ELF-1 (cell line): Measurements from ENCODE around the gene GTF2I.
A peak's percentile ranks its signal among the peaks of the same experiment; 100 is the strongest.
"Not testable (repeated sequence)": the region's sequence is repeated elsewhere in the genome, so short reads cannot be mapped to it uniquely, and the experiment has no call there.

ENCODE experiments used
- DNase-seq: peaks from one replicate; pipeline ENCODE4 v3.0.0-alpha.2; 2016; ENCODE audit warnings: low read depth, low spot score

GTF2I gene

GRCh38 chr7:74656837-74657691, 454 bp upstream of the GTF2I start:
- DNase-seq = peak; percentile 98

- peak; percentile 94 for DNase-seq
Observed at GRCh38 chr7:74658178-74659004, 873 bp downstream of the GTF2I start.

GRCh38 chr7:74660202-74660601, 2.7 kb downstream of the GTF2I start:
- peak; percentile 36 for DNase-seq

DNA sequence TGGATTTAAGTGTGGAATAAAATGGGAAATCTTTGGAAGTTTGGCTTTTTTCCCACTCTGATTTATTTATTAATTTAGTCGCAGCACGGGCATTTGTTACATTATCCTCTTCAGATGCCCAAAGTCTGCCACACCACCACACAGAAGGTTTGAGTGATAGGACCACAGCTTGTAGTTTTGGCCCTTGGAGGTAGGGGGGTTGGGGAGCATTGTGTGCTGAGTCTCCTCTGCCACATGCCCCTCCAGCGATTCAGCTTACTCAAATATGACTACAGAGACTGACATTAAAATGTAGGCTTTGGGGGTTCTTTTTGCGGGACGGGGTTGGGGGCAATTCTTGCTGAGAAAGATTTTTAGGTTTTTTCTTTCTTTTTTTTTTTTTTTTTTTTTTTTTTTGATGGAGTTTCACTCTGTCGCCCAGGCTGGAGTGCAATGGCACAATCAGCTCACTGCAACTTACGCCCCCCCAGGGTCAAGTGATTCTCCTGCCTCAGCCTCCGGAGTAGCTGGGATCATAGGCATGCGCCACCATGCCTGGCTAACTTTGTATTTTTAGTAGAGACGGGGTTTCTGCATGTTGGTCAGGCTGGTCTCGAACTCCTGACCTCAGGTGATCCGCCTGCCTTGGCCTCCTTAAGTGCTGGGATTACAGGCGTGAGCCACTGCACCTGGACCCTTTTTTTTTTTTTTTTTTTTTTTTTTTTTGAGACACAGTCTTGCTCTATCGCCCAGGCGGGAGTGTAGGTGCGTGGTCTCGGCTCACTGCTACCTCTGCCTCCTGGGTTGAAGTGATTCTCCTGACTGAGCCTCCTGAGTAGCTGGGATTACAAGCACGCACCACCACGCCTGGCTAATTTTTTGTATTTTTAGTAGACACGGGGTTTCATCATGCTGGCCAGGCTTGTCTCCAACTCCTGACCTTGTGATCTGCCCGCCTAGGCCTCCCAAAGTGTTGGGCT, 4.6 kb downstream of the GTF2I start:
- peak; percentile 47 for DNase-seq

GRCh38 chr7:74665296-74665938, 7.9 kb downstream of the GTF2I start:
- DNase-seq = no peak

GRCh38 chr7:74667013-74667412, 9.5 kb downstream of the GTF2I start:
- DNase-seq = not testable (repeated sequence)

DNA sequence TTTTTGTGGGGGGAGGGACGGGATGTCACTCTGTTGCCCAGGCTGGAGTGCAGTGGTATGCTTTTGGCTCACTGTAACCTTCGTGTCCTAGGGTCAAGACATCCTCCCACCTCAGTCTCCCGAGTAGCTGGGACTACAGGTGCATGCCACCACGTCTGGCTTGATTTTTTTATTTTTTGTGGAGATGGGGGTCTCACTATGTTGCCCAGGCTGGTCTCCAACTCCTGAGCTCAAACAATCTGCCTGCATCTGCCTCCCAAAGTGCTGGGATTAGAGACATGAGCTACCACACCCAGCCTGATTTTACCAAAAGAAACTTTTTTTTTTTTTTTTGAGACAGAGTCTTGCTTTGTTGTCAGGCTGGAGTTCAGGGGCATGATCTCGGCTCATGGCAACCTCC, 10.0 kb downstream of the GTF2I start:
- not testable (repeated sequence) for DNase-seq

- DNase-seq = no peak
Observed at GRCh38 chr7:74671602-74672001, 14.1 kb downstream of the GTF2I start.

GRCh38 chr7:74672343-74672915, 14.9 kb downstream of the GTF2I start:
- no peak for DNase-seq

GRCh38 chr7:74674166-74674565, 16.6 kb downstream of the GTF2I start:
- DNase-seq = no peak

DNA sequence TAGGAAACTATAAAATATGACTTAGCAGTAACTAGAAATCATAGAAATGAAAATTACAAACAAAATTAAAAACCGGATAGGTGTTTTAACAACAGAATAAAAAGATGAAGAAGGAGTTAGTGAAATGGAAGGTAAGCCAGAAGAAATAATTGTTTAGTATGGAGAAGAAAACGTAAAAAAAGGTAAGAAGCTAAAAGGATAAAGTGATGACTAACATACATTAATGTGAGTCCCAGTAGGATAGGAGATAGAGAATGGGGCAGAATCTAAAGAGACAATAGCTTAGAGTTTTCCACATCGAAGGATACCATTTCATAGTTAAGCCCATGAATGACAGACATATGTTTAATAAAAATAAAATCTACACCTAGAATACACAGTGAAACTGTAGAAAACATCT, 25.3 kb downstream of the GTF2I start:
- DNase-seq = no peak

DNA sequence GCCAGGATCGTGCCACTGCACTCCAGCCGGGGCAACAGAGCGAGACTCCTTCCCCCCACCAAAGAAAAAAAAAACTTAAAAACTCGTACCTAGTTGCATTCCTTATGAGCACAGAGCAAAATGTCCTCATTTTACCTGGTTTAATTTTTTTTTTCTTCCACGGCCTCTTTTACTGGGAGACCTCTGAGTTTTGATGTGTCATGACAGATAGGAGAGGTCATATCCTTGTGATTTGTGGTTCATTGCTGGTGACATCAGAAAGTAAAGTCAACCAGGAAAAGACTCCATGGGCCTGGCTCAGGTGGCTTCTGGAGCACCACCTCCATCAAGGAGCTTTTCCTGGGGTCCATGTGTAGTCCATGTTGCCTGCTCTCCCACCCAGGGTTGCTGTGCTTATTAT, 26.3 kb downstream of the GTF2I start:
- DNase-seq = no peak

DNA sequence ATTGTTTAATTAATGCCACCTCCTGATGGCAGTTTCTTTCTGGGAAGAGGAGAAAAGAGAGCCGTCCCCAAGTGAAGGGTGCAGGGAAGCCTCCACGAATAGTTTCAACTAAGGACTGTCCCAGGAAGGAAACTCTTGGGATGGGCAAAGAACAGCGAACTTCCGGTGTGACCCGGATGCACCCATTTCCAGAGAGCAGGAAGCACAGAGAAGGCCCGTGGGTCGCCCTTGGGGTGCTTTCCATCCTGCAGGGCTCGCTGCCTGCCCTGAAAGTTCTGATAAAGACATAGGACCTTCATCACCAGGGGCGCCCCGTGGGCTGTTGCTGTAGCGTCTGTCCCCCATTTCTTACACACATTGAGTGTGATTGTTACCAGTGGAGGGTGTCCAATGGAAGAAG, 27.0 kb downstream of the GTF2I start:
- DNase-seq = no peak

DNA sequence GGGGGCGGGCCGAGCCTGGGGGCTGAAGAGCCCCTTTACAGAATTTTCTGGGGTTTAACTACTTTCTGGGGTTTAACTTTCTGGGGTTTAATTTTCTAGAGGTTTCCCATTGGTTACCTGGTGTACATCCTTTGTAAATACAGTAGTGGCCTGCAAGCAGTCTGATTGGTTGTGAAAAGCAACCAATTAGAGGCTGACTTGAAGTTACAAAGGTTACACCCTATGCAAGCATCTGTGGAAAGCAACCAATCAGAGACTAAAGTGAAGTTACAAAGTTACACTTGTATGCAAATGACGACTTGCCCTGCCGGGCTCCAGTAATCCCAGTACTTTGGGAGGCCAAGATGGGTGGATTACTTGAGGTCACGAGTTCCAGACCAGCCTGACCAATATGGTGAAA, 27.4 kb downstream of the GTF2I start:
- DNase-seq = no peak

DNA sequence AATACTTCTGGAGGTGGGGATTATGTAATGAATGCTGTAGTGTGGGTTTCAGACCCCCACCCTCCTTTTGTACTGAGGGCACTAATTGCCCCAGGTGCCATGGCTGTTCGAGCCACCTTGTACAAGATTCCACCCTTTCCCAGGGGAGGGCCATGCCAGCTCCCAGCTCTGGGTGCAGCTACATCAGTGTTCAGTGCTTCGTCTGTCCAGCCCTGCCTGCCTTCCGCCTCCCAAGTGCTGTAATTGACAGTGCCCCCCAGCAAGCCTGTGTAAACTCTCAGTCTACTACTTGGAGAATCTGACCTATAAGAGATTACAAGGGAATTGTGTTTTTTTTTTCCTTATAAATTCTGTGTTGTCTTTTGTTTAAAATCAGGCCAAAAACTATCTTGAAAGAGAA, 33.0 kb downstream of the GTF2I start:
- DNase-seq = no peak

GRCh38 chr7:74704419-74704818, 46.9 kb downstream of the GTF2I start:
- DNase-seq = not testable (repeated sequence)

GRCh38 chr7:74707238-74707637, 49.7 kb downstream of the GTF2I start:
- no peak for DNase-seq

DNA sequence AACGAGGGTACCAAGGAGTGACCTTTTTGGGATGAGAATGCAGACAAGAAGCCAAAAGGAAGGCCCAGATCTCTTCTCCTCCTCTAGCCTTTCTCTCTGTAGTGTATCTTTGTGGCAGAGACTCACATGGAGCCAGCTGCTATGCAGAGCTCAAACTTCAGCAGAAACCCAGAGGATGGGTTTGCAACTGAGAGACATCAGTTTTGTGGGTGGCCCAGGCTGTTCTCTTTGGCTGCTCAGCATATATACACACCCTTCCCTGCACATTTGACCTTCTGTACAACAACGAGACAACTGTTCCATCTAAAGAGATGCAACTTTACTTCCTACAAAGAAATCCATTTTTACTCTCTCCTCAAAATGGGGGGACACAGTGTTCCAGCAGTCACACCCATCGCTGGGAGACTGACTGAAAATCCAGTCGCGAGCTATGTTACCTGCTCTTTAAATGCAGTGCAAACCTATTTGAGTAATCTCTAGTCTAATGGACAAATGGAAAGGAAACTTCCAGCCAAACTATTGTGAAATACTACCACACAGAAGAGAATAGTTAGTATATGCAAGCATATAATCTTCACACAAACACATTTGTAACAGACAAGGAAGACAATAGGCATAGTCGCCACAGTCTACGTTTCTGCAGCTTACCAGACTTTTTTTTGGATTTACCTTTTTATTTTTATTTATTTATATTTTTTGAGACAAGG, 51.2 kb downstream of the GTF2I start:
- DNase-seq = no peak

DNA sequence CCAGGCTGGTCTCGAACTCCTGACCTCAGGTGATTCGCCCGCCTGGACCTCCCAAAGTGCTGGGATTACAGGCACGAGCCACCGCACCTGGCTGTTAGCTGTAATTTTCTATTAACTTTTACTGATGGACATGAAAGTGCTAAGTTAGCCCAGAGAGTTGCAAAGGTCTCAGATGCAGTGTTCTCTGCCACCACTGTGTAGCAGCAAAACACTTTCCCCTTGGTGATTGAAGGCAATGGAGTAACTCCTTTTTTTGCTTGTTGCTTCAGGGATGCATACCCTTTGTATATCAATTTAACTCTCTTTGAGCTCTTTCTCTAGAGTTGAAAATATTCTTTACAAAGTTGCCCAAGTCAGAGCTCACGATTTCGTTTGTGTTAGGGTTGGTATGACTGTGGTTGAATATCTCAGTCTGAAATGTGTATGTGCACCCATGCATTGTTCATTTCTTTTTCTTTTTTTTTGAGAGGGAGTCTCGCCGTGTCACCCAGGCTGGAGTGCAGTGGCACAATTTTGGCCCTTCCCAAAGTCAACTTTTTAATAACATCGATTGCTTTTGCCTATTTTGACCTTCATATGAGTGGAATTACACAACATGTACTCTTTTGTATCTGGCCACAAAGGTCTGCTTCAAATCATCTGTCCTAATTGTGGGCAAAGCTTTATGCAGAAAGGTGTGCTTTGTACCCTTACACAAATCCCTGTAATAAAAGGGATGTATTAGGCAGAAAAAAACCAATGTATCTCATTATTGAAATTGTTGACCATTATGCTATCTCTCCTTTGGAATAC, 52.6 kb downstream of the GTF2I start:
- no peak for DNase-seq
